Nephron (organoid): ENCODE data around the gene TBL1X.
"Not testable (repeated sequence)": the region's sequence is repeated elsewhere in the genome, so short reads cannot be mapped to it uniquely, and the experiment has no call there.

Experiments
- H3K27ac Mint-ChIP-seq, 3 experiments: 2 replicates each; pipeline ENCODE4 v1.8.0; 2020; ENCODE audit warnings: mixed read lengths in 3 of 3, mild to moderate bottlenecking in 2 of 3, moderate library complexity in 1 of 3
- H3K27me3 Mint-ChIP-seq: 2 replicates; pipeline ENCODE4 v1.8.0; 2021; ENCODE audit warnings: low read depth, mild to moderate bottlenecking, moderate library complexity, mixed read lengths
- H3K36me3 Mint-ChIP-seq: 2 replicates; pipeline ENCODE4 v1.8.0; 2020; ENCODE audit warnings: low read depth, mixed read lengths
- H3K4me1 Mint-ChIP-seq: 2 replicates; pipeline ENCODE4 v1.8.0; 2020; ENCODE audit warnings: mixed read lengths
- H3K4me3 Mint-ChIP-seq, 3 experiments: 2 replicates each; pipeline ENCODE4 v1.8.0; 2020; ENCODE audit warnings: mild to moderate bottlenecking in 3 of 3, mixed read lengths in 3 of 3, moderate library complexity in 2 of 3
- H3K9me3 Mint-ChIP-seq: 2 replicates; pipeline ENCODE4 v1.8.0; 2020; ENCODE audit warnings: mixed read lengths
- CTCF ChIP-seq, 3 experiments: fragments of 200-600 bp; sonication (generic); IDR thresholded peaks; one replicate each; pipeline ENCODE4 v1.5.0; 2021; ENCODE audit warnings: antibody characterized with exemption in 3 of 3; ENCODE audit not compliant: unreplicated experiment in 3 of 3

TBL1X gene

GRCh38 chrX:9765737-9766097 lies 300.9 kb downstream of the TBL1X start, which contains the start of gene GPR143:
GPR143 (minus strand) TSS chrX:9765847; CDS start chrX:9765817, 30 bp downstream.
- TF ChIP-seq CTCF (IDR thresholded peaks at IDR 0.05; ENCODE audit: unreplicated experiment in 3 of 3) = no peak

GRCh38 chrX:9767375-9767774 lies 302.5 kb downstream of the TBL1X start:
- H3K9me3 Mint-ChIP-seq = peaks cover 12% of the 10 kb centered on the region
- peaks cover 4% of the 10 kb centered on the region for H3K27me3 Mint-ChIP-seq
- no peak overlapping the region for H3K27ac Mint-ChIP-seq
- TF ChIP-seq CTCF (IDR thresholded peaks at IDR 0.05; ENCODE audit: unreplicated experiment in 3 of 3) = no peak
- H3K4me1 Mint-ChIP-seq = peaks cover 4% of the 10 kb centered on the region
- H3K36me3 Mint-ChIP-seq = no peaks in the 10 kb centered on the region
- H3K4me3 Mint-ChIP-seq = peak overlapping the region in 1 of 3 experiments; percentile 28

More at GRCh38 chrX:9765737-9766097, 300.9 kb downstream of the TBL1X start, which contains the start of gene GPR143:
- Mint-ChIP-seq H3K36me3 (no peaks in the 10 kb centered on the region), H3K27ac (no peak within 1 kb of the TSS), H3K27me3 (peaks cover 4% of the 10 kb centered on the region), H3K4me1 (peaks cover 4% of the 10 kb centered on the region), H3K9me3 (peaks cover 14% of the 10 kb centered on the region), H3K4me3 (peak within 1 kb of the TSS; percentile 28 to 57 (median 48))

GRCh38 chrX:9768321-9768839 lies 303.5 kb downstream of the TBL1X start:
- not testable (repeated sequence) for H3K9me3 Mint-ChIP-seq, H3K36me3 Mint-ChIP-seq

GRCh38 chrX:9770319-9770718 lies 305.5 kb downstream of the TBL1X start:
- peaks cover 8% of the 10 kb centered on the region for H3K9me3 Mint-ChIP-seq
- TF ChIP-seq CTCF (IDR thresholded peaks at IDR 0.05; ENCODE audit: unreplicated experiment in 3 of 3) = no peak
- peaks cover 4% of the 10 kb centered on the region for H3K4me1 Mint-ChIP-seq

More at GRCh38 chrX:9768321-9768839, 303.5 kb downstream of the TBL1X start:
- not testable (repeated sequence) for H3K27ac Mint-ChIP-seq, H3K4me1 Mint-ChIP-seq, H3K4me3 Mint-ChIP-seq, H3K27me3 Mint-ChIP-seq

GRCh38 chrX:9772943-9773342 lies 308.1 kb downstream of the TBL1X start:
- H3K36me3 Mint-ChIP-seq = peaks cover 4% of the 10 kb centered on the region
- H3K27ac Mint-ChIP-seq = no peak overlapping the region
- peaks cover 5% of the 10 kb centered on the region for H3K9me3 Mint-ChIP-seq
- peaks cover under 1% of the 10 kb centered on the region for H3K4me1 Mint-ChIP-seq
- no peaks in the 10 kb centered on the region for H3K27me3 Mint-ChIP-seq
- no peak overlapping the region for H3K4me3 Mint-ChIP-seq
- no peak for TF ChIP-seq CTCF (IDR thresholded peaks at IDR 0.05; ENCODE audit: unreplicated experiment in 3 of 3)

More at GRCh38 chrX:9770319-9770718, 305.5 kb downstream of the TBL1X start:
- H3K36me3 Mint-ChIP-seq = peaks cover 4% of the 10 kb centered on the region
- no peak overlapping the region for H3K27ac Mint-ChIP-seq
- peaks cover 4% of the 10 kb centered on the region for H3K27me3 Mint-ChIP-seq
- H3K4me3 Mint-ChIP-seq = no peak overlapping the region

- H3K9me3 Mint-ChIP-seq = peaks cover 7% of the 10 kb centered on the region
Observed at GRCh38 chrX:9775930-9776329, 311.1 kb downstream of the TBL1X start.

More at GRCh38 chrX:9775930-9776329, 311.1 kb downstream of the TBL1X start:
- Mint-ChIP-seq H3K36me3 (peaks cover 4% of the 10 kb centered on the region), H3K4me3 (no peak overlapping the region), H3K4me1 (no peaks in the 10 kb centered on the region), H3K27ac (no peak overlapping the region), H3K27me3 (no peaks in the 10 kb centered on the region)
- no peak for TF ChIP-seq CTCF (IDR thresholded peaks at IDR 0.05; ENCODE audit: unreplicated experiment in 3 of 3)
